Measurements from ENCODE around the gene ERCC1. TPM values are rescaled to one million over a fixed set of nuclear protein-coding genes. Genes with fewer than 3 reads are reported as not detected.
A peak's percentile ranks its signal among the peaks of the same experiment; 100 is the strongest.

Gene ERCC1
- total RNA-seq, 1 donor from 2014 or later: 48.8 TPM

GRCh38 chr19:45402298-45403061 is 21.2 kb downstream of the ERCC1 start:
- H3K4me1 ChIP-seq: peaks cover 40% of the 10 kb centered on the region
- TF ChIP-seq CTCF (IDR thresholded peaks at IDR 0.05): peak; percentile 53
- H3K9me3 ChIP-seq: no peaks in the 10 kb centered on the region
- intact Hi-C loops (cut with DNase I): no loop called here
- peak overlapping the region; percentile 21 for H3K4me3 ChIP-seq
- ATAC-seq (peak; percentile 33), DNase-seq (peak; percentile 79)
- H3K36me3 ChIP-seq: no peaks in the 10 kb centered on the region
- no peaks in the 10 kb centered on the region for H3K27me3 ChIP-seq
- peak overlapping the region; percentile 12 for H3K27ac ChIP-seq

GRCh38 chr19:45401815-45402214 is 21.9 kb downstream of the ERCC1 start:
- peak overlapping the region; percentile 12 for H3K27ac ChIP-seq
- intact Hi-C loops (cut with DNase I): no loop called here
- H3K36me3 ChIP-seq: no peaks in the 10 kb centered on the region
- no peaks in the 10 kb centered on the region for H3K9me3 ChIP-seq
- no peak for TF ChIP-seq CTCF (IDR thresholded peaks at IDR 0.05)
- no peak for DNase-seq
- H3K4me3 ChIP-seq: no peak overlapping the region
- ATAC-seq: no peak
- H3K4me1 ChIP-seq: peaks cover 33% of the 10 kb centered on the region
- H3K27me3 ChIP-seq: no peaks in the 10 kb centered on the region

GRCh38 chr19:45400192-45400591 is 23.5 kb downstream of the ERCC1 start:
- intact Hi-C loops (cut with DNase I): no loop called here
- Histone ChIP-seq H3K4me1 (peaks cover 33% of the 10 kb centered on the region), H3K27me3 (no peaks in the 10 kb centered on the region), H3K9me3 (no peaks in the 10 kb centered on the region), H3K27ac (no peak overlapping the region), H3K4me3 (no peak overlapping the region), H3K36me3 (peaks cover 5% of the 10 kb centered on the region)
- TF ChIP-seq CTCF (IDR thresholded peaks at IDR 0.05): no peak
- DNase-seq (no peak), ATAC-seq (no peak)

GRCh38 chr19:45395821-45396617 is 27.7 kb downstream of the ERCC1 start:
- no peak for ATAC-seq
- H3K36me3 ChIP-seq: peaks cover 5% of the 10 kb centered on the region
- H3K4me3 ChIP-seq: no peak overlapping the region
- no peaks in the 10 kb centered on the region for H3K27me3 ChIP-seq
- H3K27ac ChIP-seq: no peak overlapping the region
- intact Hi-C loops (cut with DNase I): no loop called here
- no peak for DNase-seq
- H3K4me1 ChIP-seq: peaks cover 15% of the 10 kb centered on the region
- H3K9me3 ChIP-seq: no peaks in the 10 kb centered on the region
- TF ChIP-seq CTCF (IDR thresholded peaks at IDR 0.05): no peak

GRCh38 chr19:45391871-45392665 is 31.6 kb downstream of the ERCC1 start:
- Histone ChIP-seq H3K27ac (no peak overlapping the region), H3K4me1 (no peaks in the 10 kb centered on the region), H3K4me3 (no peak overlapping the region), H3K9me3 (no peaks in the 10 kb centered on the region), H3K27me3 (no peaks in the 10 kb centered on the region), H3K36me3 (peaks cover 5% of the 10 kb centered on the region)
- TF ChIP-seq CTCF (IDR thresholded peaks at IDR 0.05): no peak
- DNase-seq (no peak), ATAC-seq (peak; percentile 6)
- intact Hi-C loops (cut with DNase I): no loop called here

All from upper lobe of right lung (tissue), 1 donor.